A673 (cell line): ENCODE measurements around the gene ATRIP. TPM values are rescaled to one million over a fixed set of nuclear protein-coding genes. Genes with fewer than 3 reads are reported as not detected.

Experiments used
- BruUV-seq: library from RNA; stranded (reverse); fragments of 400-500 nt; replicated peaks from 2 replicates; lab custom pipeline; 2021; lab: Mats Ljungman, UMichigan
- CTCF ChIA-PET: fragments of 300-600 bp; sonication (Branson Sonifier 250); formaldehyde crosslinking; loops from one replicate; lab custom pipeline; 2022; ENCODE audit warnings: antibody characterized with exemption; lab: Charles Lee
- POLR2A ChIA-PET: fragments of 300-600 bp; sonication (Branson Sonifier 250); formaldehyde crosslinking; loops from one replicate; lab custom pipeline; 2022; ENCODE audit warnings: antibody characterized with exemption; ENCODE audit not compliant: low non-redundant PET; lab: Charles Lee
- DNase-seq: peaks from one replicate; pipeline ENCODE4 v3.0.0-alpha.2; 2015; ENCODE audit warnings: low spot score
- H3K27ac ChIP-seq: fragments of 200-600 bp; sonication (generic); 2 replicates; pipeline ENCODE4 v1.5.1; 2016; ENCODE audit warnings: mixed run types, low read depth, mild to moderate bottlenecking, mixed read lengths, antibody characterized with exemption, low read length; ENCODE audit not compliant: poor library complexity, severe bottlenecking
- H3K27me3 ChIP-seq: fragments of 200-600 bp; sonication (generic); replicated peaks from 2 replicates; pipeline ENCODE4 v1.6.1; 2017; ENCODE audit warnings: mixed run types, low read depth, mild to moderate bottlenecking, mixed read lengths, antibody characterized with exemption, low read length; ENCODE audit not compliant: insufficient read depth, poor library complexity
- H3K36me3 ChIP-seq: fragments of 200-600 bp; sonication (generic); 2 replicates; pipeline ENCODE4 v1.6.1; 2016; ENCODE audit warnings: mixed run types, mild to moderate bottlenecking, mixed read lengths, antibody characterized with exemption, low read length; ENCODE audit not compliant: insufficient read depth, poor library complexity, severe bottlenecking
- H3K4me1 ChIP-seq: fragments of 200-600 bp; sonication (generic); 2 replicates; pipeline ENCODE4 v1.6.1; 2017; ENCODE audit warnings: mixed run types, mild to moderate bottlenecking, mixed read lengths, antibody characterized with exemption, low read length; ENCODE audit not compliant: insufficient read depth, poor library complexity, severe bottlenecking
- H3K4me3 ChIP-seq: fragments of 200-600 bp; sonication (generic); 2 replicates; pipeline ENCODE4 v1.5.1; 2016; ENCODE audit warnings: low read depth, mixed run types, mild to moderate bottlenecking, mixed read lengths, low read length; ENCODE audit not compliant: poor library complexity, severe bottlenecking
- H3K9me3 ChIP-seq: fragments of 200-600 bp; sonication (generic); 2 replicates; pipeline ENCODE4 v1.6.1; 2016; ENCODE audit warnings: mixed run types, low read depth, mild to moderate bottlenecking, mixed read lengths, antibody characterized with exemption, low read length; ENCODE audit not compliant: poor library complexity, severe bottlenecking
- EZH2 ChIP-seq: fragments of 200-600 bp; sonication (generic); IDR thresholded peaks from 2 replicates; pipeline ENCODE4 v1.6.1; 2017; ENCODE audit warnings: borderline replicate concordance, low read depth, mild to moderate bottlenecking, mixed read lengths, antibody characterized with exemption, low read length; ENCODE audit not compliant: poor library complexity, severe bottlenecking
- intact Hi-C: fragments of 100-400 bp; cut with micrococcal nuclease; formaldehyde crosslinking; loops from one replicate; pipeline ENCODE4 v1.10.0; 2022; ENCODE audit not compliant: unreplicated experiment
- total RNA-seq: library from RNA; stranded (reverse); gene quantifications from 2 replicates; pipeline ENCODE4 v1.2.3, GENCODE V29; 2021
- TF ChIP-seq, protein P1 (sequence below): fragments of 300-800, 200-600 bp; sonication (generic); conservative IDR thresholded peaks from 2 replicates; pipeline ENCODE4 v1.5.1; 2017; ENCODE audit warnings: low read depth, mild to moderate bottlenecking, antibody characterized with exemption, low read length, moderate library complexity, mixed read lengths

ATRIP gene
- total RNA-seq, 1 experiment from 2014 or later: 9.7 TPM

DNA sequence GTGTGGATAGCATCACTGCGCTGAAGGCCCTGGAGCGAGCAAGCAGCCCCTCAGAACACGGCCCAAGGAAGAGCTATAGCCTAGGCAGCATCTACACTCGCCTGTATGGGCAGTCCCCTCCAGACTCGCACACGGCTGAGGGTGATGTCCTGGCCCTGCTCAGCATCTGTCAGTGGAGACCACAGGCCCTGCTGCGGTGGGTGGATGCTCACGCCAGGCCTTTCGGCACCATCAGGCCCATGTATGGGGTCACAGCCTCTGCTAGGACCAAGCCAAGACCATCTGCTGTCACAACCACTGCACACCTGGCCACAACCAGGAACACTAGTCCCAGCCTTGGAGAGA lies 20.5 kb downstream of the ATRIP start:
- Histone ChIP-seq H3K36me3 (peaks cover 4% of the 10 kb centered on the region), H3K4me1 (peaks cover 12% of the 10 kb centered on the region), H3K27ac (peak overlapping the region; percentile 86), H3K9me3 (no peaks in the 10 kb centered on the region), H3K4me3 (peak overlapping the region; percentile 44), H3K27me3 (no peaks in the 10 kb centered on the region)
- no peak for TF ChIP-seq EZH2
- TF ChIP-seq, protein P1, sequence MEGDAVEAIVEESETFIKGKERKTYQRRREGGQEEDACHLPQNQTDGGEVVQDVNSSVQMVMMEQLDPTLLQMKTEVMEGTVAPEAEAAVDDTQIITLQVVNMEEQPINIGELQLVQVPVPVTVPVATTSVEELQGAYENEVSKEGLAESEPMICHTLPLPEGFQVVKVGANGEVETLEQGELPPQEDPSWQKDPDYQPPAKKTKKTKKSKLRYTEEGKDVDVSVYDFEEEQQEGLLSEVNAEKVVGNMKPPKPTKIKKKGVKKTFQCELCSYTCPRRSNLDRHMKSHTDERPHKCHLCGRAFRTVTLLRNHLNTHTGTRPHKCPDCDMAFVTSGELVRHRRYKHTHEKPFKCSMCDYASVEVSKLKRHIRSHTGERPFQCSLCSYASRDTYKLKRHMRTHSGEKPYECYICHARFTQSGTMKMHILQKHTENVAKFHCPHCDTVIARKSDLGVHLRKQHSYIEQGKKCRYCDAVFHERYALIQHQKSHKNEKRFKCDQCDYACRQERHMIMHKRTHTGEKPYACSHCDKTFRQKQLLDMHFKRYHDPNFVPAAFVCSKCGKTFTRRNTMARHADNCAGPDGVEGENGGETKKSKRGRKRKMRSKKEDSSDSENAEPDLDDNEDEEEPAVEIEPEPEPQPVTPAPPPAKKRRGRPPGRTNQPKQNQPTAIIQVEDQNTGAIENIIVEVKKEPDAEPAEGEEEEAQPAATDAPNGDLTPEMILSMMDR: no peak
- POLR2A ChIA-PET: interaction anchor here (0.6 kb wide), 1 partner anchor 63 kb away, joined by 3 read pairs; no protein-coding TSS in a partner anchor
- intact Hi-C loops: no loop called here
- DNase-seq: no peak
- CTCF ChIA-PET: no interaction called here
- BruUV-seq: no TSS peak

DNA sequence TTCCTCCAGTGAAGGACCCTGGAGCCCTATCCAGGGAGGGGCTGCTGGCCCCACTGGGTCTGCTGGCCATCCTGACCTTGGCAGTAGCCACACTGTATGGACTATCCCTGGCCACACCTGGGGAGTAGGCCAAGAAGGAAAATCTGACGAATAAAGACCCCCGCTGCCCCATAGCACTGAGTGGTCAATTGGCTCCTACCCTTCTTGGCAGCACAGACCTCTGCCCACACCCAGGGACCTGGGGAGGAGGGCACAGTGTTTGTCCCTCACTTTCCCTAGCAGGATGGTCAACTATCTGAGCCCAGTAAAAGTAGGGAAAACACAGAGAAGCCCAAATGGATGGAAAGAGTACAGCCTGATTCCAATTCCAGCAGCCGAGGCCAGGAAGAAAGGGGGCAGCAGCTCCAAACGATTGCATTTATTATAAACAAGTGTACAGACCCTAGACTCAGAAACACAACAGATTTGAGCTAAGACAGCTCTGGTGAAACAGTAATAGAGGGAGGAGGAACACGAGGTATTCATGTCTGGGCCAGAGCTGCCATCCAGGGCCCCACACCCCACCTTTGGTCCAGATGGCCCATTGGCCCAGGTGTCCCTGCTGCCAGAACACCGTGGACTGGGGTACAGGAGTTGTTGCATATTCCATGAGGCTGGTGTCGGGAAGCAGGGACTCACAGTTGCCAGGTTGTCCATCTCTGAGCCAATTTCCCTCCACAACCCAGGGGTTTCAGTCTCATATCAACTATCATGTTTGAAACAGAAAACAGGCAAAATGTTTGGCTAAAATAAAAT lies 21.1 kb downstream of the ATRIP start:
- Histone ChIP-seq H3K4me3 (no peak overlapping the region), H3K4me1 (peaks cover 12% of the 10 kb centered on the region), H3K27me3 (no peaks in the 10 kb centered on the region), H3K36me3 (peaks cover 4% of the 10 kb centered on the region), H3K9me3 (no peaks in the 10 kb centered on the region), H3K27ac (peak overlapping the region; percentile 47)
- intact Hi-C loops: no loop called here
- no peak for TF ChIP-seq EZH2
- TF ChIP-seq, protein P1: no peak
- POLR2A ChIA-PET: interaction anchor here (0.6 kb wide), 1 partner anchor 63 kb away, joined by 3 read pairs; no protein-coding TSS in a partner anchor
- no TSS peak for BruUV-seq
- CTCF ChIA-PET: no interaction called here
- no peak for DNase-seq

DNA sequence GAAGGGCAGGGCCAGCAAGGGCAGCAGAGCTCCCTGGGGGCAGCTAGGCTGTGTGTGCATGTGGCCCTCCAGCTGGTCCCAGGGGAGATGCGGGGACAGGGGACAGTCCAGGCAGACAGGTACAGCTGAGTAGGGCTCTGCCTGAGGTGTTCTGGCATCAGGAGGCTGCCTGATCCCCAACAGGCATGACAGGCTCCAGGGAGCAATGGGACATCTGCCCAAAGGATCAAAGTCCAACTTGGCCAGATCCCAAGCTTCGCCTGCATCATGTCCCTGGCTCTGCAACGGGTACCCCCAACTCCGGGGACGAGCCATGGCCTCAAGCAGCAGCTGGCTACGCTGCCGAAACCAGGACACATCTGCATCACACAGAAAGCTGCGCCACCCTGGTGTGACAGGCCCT lies 21.8 kb downstream of the ATRIP start:
- TF ChIP-seq EZH2: no peak
- TF ChIP-seq, protein P1: no peak
- Histone ChIP-seq H3K4me1 (peaks cover 15% of the 10 kb centered on the region), H3K9me3 (no peaks in the 10 kb centered on the region), H3K4me3 (no peak overlapping the region), H3K27ac (no peak overlapping the region), H3K36me3 (peaks cover 4% of the 10 kb centered on the region), H3K27me3 (no peaks in the 10 kb centered on the region)
- POLR2A ChIA-PET: no interaction called here
- BruUV-seq: no TSS peak
- intact Hi-C loops: no loop called here
- DNase-seq: no peak
- CTCF ChIA-PET: no interaction called here
